Bronchial epithelial cell (primary cell): ENCODE data around the gene ZNF628. TPM values are rescaled to one million over a fixed set of nuclear protein-coding genes. Genes with fewer than 3 reads are reported as not detected.
"Not testable (repeated sequence)": the region's sequence is repeated elsewhere in the genome, so short reads cannot be mapped to it uniquely, and the experiment has no call there.

Source experiments
- DNase-seq: peaks from one replicate; pipeline ENCODE4 v3.0.0-alpha.2; 2010; ENCODE audit warnings: low read depth
- FAIRE-seq: peaks from 2 replicates; lab custom pipeline; 2011; peaks lifted over from hg19 to GRCh38; lab: Jason Lieb, UNC
- H3K27me3 ChIP-seq: 2 replicates; pipeline ENCODE4 v1.5.1; 2011; ENCODE audit warnings: low read length; ENCODE audit not compliant: control insufficient read depth, insufficient read depth
- H3K36me3 ChIP-seq: 2 replicates; pipeline ENCODE4 v1.5.1; 2011; ENCODE audit warnings: low read length; ENCODE audit not compliant: control insufficient read depth, insufficient read depth
- H3K4me3 ChIP-seq: 2 replicates; pipeline ENCODE4 v1.5.1; 2011; ENCODE audit warnings: mild to moderate bottlenecking, low read depth, low read length, control low read depth
- CTCF ChIP-seq: IDR thresholded peaks from 2 replicates; pipeline ENCODE4 v1.5.1; 2011; ENCODE audit warnings: mild to moderate bottlenecking, moderate library complexity, low read length, control low read depth, inconsistent platforms; ENCODE audit not compliant: insufficient read depth, severe bottlenecking
- total RNA-seq: library from RNA; depleted of rRNA; stranded (reverse); fragments of >200 nt; gene quantifications from 2 replicates; pipeline ENCODE4 v1.2.1, GENCODE V29; 2014

Gene ZNF628
- total RNA-seq, 1 donor from 2014 or later = 0.79 TPM

GRCh38 chr19:55444646-55445045, 31.8 kb upstream of the ZNF628 start:
- no peak overlapping the region for H3K4me3 ChIP-seq

GRCh38 chr19:55446060-55446459, 30.4 kb upstream of the ZNF628 start:
- H3K4me3 ChIP-seq = no peak overlapping the region
- DNase-seq = peak; percentile 98
- H3K36me3 ChIP-seq = no peaks in the 10 kb centered on the region
- H3K27me3 ChIP-seq = peaks cover 28% of the 10 kb centered on the region
- no peak for TF ChIP-seq CTCF
- FAIRE-seq = no peak

More at GRCh38 chr19:55444646-55445045, 31.8 kb upstream of the ZNF628 start:
- FAIRE-seq (no peak), DNase-seq (no peak)
- Histone ChIP-seq H3K27me3 (peaks cover 32% of the 10 kb centered on the region), H3K36me3 (no peaks in the 10 kb centered on the region)
- no peak for TF ChIP-seq CTCF

GRCh38 chr19:55447421-55448174, 28.8 kb upstream of the ZNF628 start:
- no peak overlapping the region for H3K4me3 ChIP-seq
- H3K27me3 ChIP-seq = peaks cover 25% of the 10 kb centered on the region
- H3K36me3 ChIP-seq = no peaks in the 10 kb centered on the region
- peak; percentile 89 for FAIRE-seq
- DNase-seq = peak; percentile 50
- TF ChIP-seq CTCF = peak; percentile 15

- FAIRE-seq, H3K36me3 ChIP-seq, DNase-seq, H3K4me3 ChIP-seq: not testable (repeated sequence)
- peaks cover 24% of the 10 kb centered on the region for H3K27me3 ChIP-seq
Measured at GRCh38 chr19:55448175-55448490, 28.3 kb upstream of the ZNF628 start.

GRCh38 chr19:55449469-55449868, 26.9 kb upstream of the ZNF628 start:
- FAIRE-seq (no peak), DNase-seq (no peak)
- TF ChIP-seq CTCF = no peak
- Histone ChIP-seq H3K27me3 (peaks cover 15% of the 10 kb centered on the region), H3K36me3 (no peaks in the 10 kb centered on the region), H3K4me3 (no peak overlapping the region)

- DNase-seq (no peak), FAIRE-seq (no peak)
- no peak for TF ChIP-seq CTCF
- Histone ChIP-seq H3K27me3 (peaks cover 13% of the 10 kb centered on the region), H3K36me3 (no peaks in the 10 kb centered on the region), H3K4me3 (no peak overlapping the region)
Measured at GRCh38 chr19:55451163-55451964, 25.1 kb upstream of the ZNF628 start.
